ENCODE results near the gene VPS13D.
"Not testable (repeated sequence)": the region's sequence is repeated elsewhere in the genome, so short reads cannot be mapped to it uniquely, and the experiment has no call there.

VPS13D gene

GRCh38 chr1:12511516-12512468 lies 282.0 kb downstream of the VPS13D start:
- no peak overlapping the region for H3K4me3 ChIP-seq (ENCODE audit: low read length)
- H3K9ac ChIP-seq (ENCODE audit: low read depth, low read length): no peak overlapping the region
- H3K4me2 ChIP-seq (ENCODE audit: low read length): no peak overlapping the region
- H3K9me3 ChIP-seq (replicated peaks; ENCODE audit: low read length): no peaks in the 10 kb centered on the region
- H3K4me1 ChIP-seq (ENCODE audit: control insufficient read depth, insufficient read depth, low read length): no peaks in the 10 kb centered on the region
- H3K27me3 ChIP-seq (ENCODE audit: control insufficient read depth, insufficient read depth, low read length): no peaks in the 10 kb centered on the region
- peaks cover 22% of the 10 kb centered on the region for H3K36me3 ChIP-seq (ENCODE audit: insufficient read depth, low read length)

DNA sequence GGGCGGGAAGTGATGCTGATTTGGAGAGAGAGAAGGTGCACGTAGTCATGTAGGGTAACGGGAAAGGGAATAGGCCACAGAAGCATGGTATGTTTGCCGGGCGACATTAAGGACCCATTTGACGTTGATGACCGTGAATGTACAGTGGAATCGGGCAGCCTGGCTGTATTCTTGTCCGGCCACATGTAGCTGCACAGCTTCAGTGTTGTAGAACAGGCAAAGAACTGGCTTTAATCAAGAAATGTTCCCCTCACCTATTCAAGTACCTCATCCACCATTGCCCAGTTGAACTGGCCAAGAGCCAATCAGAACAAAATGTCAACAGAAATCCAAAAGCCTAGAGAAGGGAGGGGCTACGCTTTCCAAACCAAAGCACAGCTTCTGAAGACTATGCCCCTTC lies 283.4 kb downstream of the VPS13D start:
- Histone ChIP-seq H3K9ac (ENCODE audit: low read depth, low read length) (no peak overlapping the region), H3K36me3 (ENCODE audit: insufficient read depth, low read length) (peaks cover 15% of the 10 kb centered on the region), H3K4me3 (ENCODE audit: low read length) (no peak overlapping the region), H3K9me3 (replicated peaks; ENCODE audit: low read length) (no peaks in the 10 kb centered on the region), H3K4me2 (ENCODE audit: low read length) (no peak overlapping the region), H3K27me3 (ENCODE audit: control insufficient read depth, insufficient read depth, low read length) (no peaks in the 10 kb centered on the region), H3K4me1 (ENCODE audit: control insufficient read depth, insufficient read depth, low read length) (no peaks in the 10 kb centered on the region)

- Histone ChIP-seq H3K9me3 (replicated peaks; ENCODE audit: low read length) (no peaks in the 10 kb centered on the region), H3K4me2 (ENCODE audit: low read length) (no peak overlapping the region)
Measured at GRCh38 chr1:12514590-12514989, 284.8 kb downstream of the VPS13D start.

GRCh38 chr1:12515234-12515633 lies 285.4 kb downstream of the VPS13D start:
- H3K9ac ChIP-seq (ENCODE audit: low read depth, low read length): no peak overlapping the region
- H3K36me3 ChIP-seq (ENCODE audit: insufficient read depth, low read length): peaks cover 8% of the 10 kb centered on the region
- no peaks in the 10 kb centered on the region for H3K9me3 ChIP-seq (replicated peaks; ENCODE audit: low read length)
- H3K4me2 ChIP-seq (ENCODE audit: low read length): no peak overlapping the region
- H3K4me1 ChIP-seq (ENCODE audit: control insufficient read depth, insufficient read depth, low read length): peaks cover 7% of the 10 kb centered on the region
- peaks cover 11% of the 10 kb centered on the region for H3K27me3 ChIP-seq (ENCODE audit: control insufficient read depth, insufficient read depth, low read length)
- no peak overlapping the region for H3K4me3 ChIP-seq (ENCODE audit: low read length)

More at GRCh38 chr1:12514590-12514989, 284.8 kb downstream of the VPS13D start:
- no peak overlapping the region for H3K9ac ChIP-seq (ENCODE audit: low read depth, low read length)
- H3K36me3 ChIP-seq (ENCODE audit: insufficient read depth, low read length): peaks cover 8% of the 10 kb centered on the region
- H3K4me1 ChIP-seq (ENCODE audit: control insufficient read depth, insufficient read depth, low read length): peaks cover 7% of the 10 kb centered on the region
- peaks cover 4% of the 10 kb centered on the region for H3K27me3 ChIP-seq (ENCODE audit: control insufficient read depth, insufficient read depth, low read length)
- H3K4me3 ChIP-seq (ENCODE audit: low read length): no peak overlapping the region

GRCh38 chr1:12516741-12517140 lies 286.9 kb downstream of the VPS13D start:
- no peak overlapping the region for H3K4me3 ChIP-seq (ENCODE audit: low read length)
- H3K9ac ChIP-seq (ENCODE audit: low read depth, low read length): no peak overlapping the region
- no peak overlapping the region for H3K4me2 ChIP-seq (ENCODE audit: low read length)
- no peaks in the 10 kb centered on the region for H3K36me3 ChIP-seq (ENCODE audit: insufficient read depth, low read length)
- H3K27me3 ChIP-seq (ENCODE audit: control insufficient read depth, insufficient read depth, low read length): peaks cover 13% of the 10 kb centered on the region
- no peaks in the 10 kb centered on the region for H3K9me3 ChIP-seq (replicated peaks; ENCODE audit: low read length)
- H3K4me1 ChIP-seq (ENCODE audit: control insufficient read depth, insufficient read depth, low read length): peaks cover 7% of the 10 kb centered on the region

- no peak overlapping the region for H3K9ac ChIP-seq (ENCODE audit: low read depth, low read length)
- H3K4me2 ChIP-seq (ENCODE audit: low read length): no peak overlapping the region
- H3K4me3 ChIP-seq (ENCODE audit: low read length): no peak overlapping the region
- no peaks in the 10 kb centered on the region for H3K36me3 ChIP-seq (ENCODE audit: insufficient read depth, low read length)
- peaks cover 7% of the 10 kb centered on the region for H3K4me1 ChIP-seq (ENCODE audit: control insufficient read depth, insufficient read depth, low read length)
- peaks cover 13% of the 10 kb centered on the region for H3K27me3 ChIP-seq (ENCODE audit: control insufficient read depth, insufficient read depth, low read length)
- H3K9me3 ChIP-seq (replicated peaks; ENCODE audit: low read length): no peaks in the 10 kb centered on the region
Measured at GRCh38 chr1:12518931-12519692, 289.3 kb downstream of the VPS13D start.

DNA sequence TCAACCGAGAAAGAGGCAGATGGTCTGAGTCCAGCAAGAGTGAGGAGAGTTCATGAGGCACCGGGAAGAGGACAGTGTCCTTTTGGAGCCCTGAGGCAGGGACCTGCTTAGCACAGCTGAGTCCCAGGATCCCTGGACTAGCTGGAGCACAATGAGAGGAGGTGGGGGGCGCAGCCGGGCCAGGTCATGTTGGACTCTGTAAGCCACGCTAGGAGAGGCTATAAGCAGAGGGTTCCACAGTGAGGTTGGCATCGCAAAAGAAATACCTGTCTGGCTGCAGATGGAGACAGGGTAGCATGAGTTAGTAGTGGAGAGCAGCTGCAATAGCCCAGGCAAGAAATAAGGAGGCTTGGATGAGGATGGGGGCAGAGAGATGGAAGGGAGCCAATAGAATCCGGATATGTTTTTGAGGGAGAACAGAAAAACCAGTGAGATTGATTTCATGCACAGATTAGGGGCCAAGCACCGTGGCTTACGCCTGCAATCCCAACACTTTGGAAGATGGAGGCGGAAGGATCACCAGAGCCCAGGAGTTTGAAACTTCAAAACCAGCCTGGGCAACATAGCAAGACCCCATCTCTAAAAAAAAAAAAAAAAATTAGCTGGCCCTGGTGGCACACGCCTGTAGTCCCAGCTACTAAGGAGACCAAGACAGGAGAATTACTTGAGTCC lies 290.0 kb downstream of the VPS13D start:
- H3K36me3 ChIP-seq (ENCODE audit: insufficient read depth, low read length): no peaks in the 10 kb centered on the region
- peaks cover 7% of the 10 kb centered on the region for H3K4me1 ChIP-seq (ENCODE audit: control insufficient read depth, insufficient read depth, low read length)
- no peak overlapping the region for H3K4me2 ChIP-seq (ENCODE audit: low read length)

GRCh38 chr1:12521096-12521495 lies 291.3 kb downstream of the VPS13D start:
- no peak overlapping the region for H3K4me3 ChIP-seq (ENCODE audit: low read length)
- no peaks in the 10 kb centered on the region for H3K9me3 ChIP-seq (replicated peaks; ENCODE audit: low read length)
- H3K9ac ChIP-seq (ENCODE audit: low read depth, low read length): no peak overlapping the region
- H3K27me3 ChIP-seq (ENCODE audit: control insufficient read depth, insufficient read depth, low read length): peaks cover 13% of the 10 kb centered on the region
- no peaks in the 10 kb centered on the region for H3K36me3 ChIP-seq (ENCODE audit: insufficient read depth, low read length)
- no peak overlapping the region for H3K4me2 ChIP-seq (ENCODE audit: low read length)
- H3K4me1 ChIP-seq (ENCODE audit: control insufficient read depth, insufficient read depth, low read length): peaks cover 7% of the 10 kb centered on the region

More for the DNA sequence above, 290.0 kb downstream of the VPS13D start:
- H3K9me3 ChIP-seq (replicated peaks; ENCODE audit: low read length): no peaks in the 10 kb centered on the region
- no peak overlapping the region for H3K4me3 ChIP-seq (ENCODE audit: low read length)
- peaks cover 13% of the 10 kb centered on the region for H3K27me3 ChIP-seq (ENCODE audit: control insufficient read depth, insufficient read depth, low read length)
- no peak overlapping the region for H3K9ac ChIP-seq (ENCODE audit: low read depth, low read length)

GRCh38 chr1:12522780-12523179 lies 292.9 kb downstream of the VPS13D start:
- not testable (repeated sequence) for H3K36me3 ChIP-seq (ENCODE audit: insufficient read depth, low read length); H3K4me2 ChIP-seq (ENCODE audit: low read length); H3K4me1 ChIP-seq (ENCODE audit: control insufficient read depth, insufficient read depth, low read length); H3K9ac ChIP-seq (ENCODE audit: low read depth, low read length); H3K9me3 ChIP-seq (replicated peaks; ENCODE audit: low read length); H3K4me3 ChIP-seq (ENCODE audit: low read length)
- H3K27me3 ChIP-seq (ENCODE audit: control insufficient read depth, insufficient read depth, low read length): peaks cover 13% of the 10 kb centered on the region

DNA sequence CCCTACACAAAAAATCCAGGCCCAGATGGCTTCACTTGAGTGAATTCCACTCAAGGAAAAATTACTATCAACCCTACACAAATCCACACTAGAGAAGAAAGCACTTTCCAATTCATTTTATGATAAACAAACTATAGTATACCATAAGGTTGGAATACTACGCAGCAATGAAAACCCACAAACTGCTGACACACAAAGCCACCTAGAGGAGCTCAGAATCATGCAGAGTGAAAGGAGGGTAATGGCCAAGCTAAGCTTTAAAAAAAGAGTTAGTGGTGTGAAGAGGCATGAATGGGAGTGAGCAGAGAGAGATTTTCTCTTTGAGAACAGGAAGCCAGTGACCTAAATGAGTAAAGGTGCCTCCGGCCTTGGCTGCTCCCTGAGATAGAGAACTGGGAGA lies 294.4 kb downstream of the VPS13D start:
- Histone ChIP-seq H3K4me3 (ENCODE audit: low read length) (no peak overlapping the region), H3K27me3 (ENCODE audit: control insufficient read depth, insufficient read depth, low read length) (peaks cover 12% of the 10 kb centered on the region), H3K9me3 (replicated peaks; ENCODE audit: low read length) (no peaks in the 10 kb centered on the region), H3K4me2 (ENCODE audit: low read length) (no peak overlapping the region), H3K4me1 (ENCODE audit: control insufficient read depth, insufficient read depth, low read length) (peaks cover 6% of the 10 kb centered on the region), H3K9ac (ENCODE audit: low read depth, low read length) (no peak overlapping the region), H3K36me3 (ENCODE audit: insufficient read depth, low read length) (no peaks in the 10 kb centered on the region)

Data from skeletal muscle satellite cell (primary cell).